Suprapubic skin (tissue), 4 donors: Measurements from ENCODE around the gene SLC37A1. TPM values are rescaled to one million over a fixed set of nuclear protein-coding genes. Genes with fewer than 3 reads are reported as not detected.
A peak's percentile ranks its signal among the peaks of the same experiment; 100 is the strongest.

Experiments used
- DNase-seq, 2 donors: peaks; one replicate each; pipeline ENCODE4 v3.0.0-alpha.2; 2019; ENCODE audit warnings: low spot score in 2 of 2
- H3K27ac ChIP-seq: fragments of 200-600 bp; sonication (generic); one replicate; pipeline ENCODE4 v1.5.1; 2019
- H3K27me3 ChIP-seq: fragments of 200-600 bp; sonication (generic); one replicate; pipeline ENCODE4 v1.5.1; 2019
- H3K36me3 ChIP-seq: fragments of 200-600 bp; sonication (generic); one replicate; pipeline ENCODE4 v1.5.1; 2019
- H3K4me1 ChIP-seq: fragments of 200-600 bp; sonication (generic); one replicate; pipeline ENCODE4 v1.5.1; 2019
- H3K4me3 ChIP-seq: fragments of 200-600 bp; sonication (generic); one replicate; pipeline ENCODE4 v1.5.1; 2019; ENCODE audit warnings: mild to moderate bottlenecking
- H3K9me3 ChIP-seq: fragments of 200-600 bp; sonication (generic); one replicate; pipeline ENCODE4 v1.5.1; 2019
- CTCF ChIP-seq, 2 donors: fragments of 200-600 bp in 1 of 2; fragments of 450-650 bp in 1 of 2; sonication (generic) in 1 of 2; IDR thresholded peaks; one replicate each; pipeline ENCODE4 v1.5.1; 2016 to 2019; ENCODE audit warnings: antibody characterized with exemption in 2 of 2, mild to moderate bottlenecking in 1 of 2, moderate library complexity in 1 of 2
- EP300 ChIP-seq: sonication (generic); formaldehyde crosslinking; IDR thresholded peaks from one replicate; pipeline ENCODE4 v1.6.1; 2017; ENCODE audit warnings: antibody characterized with exemption
- POLR2A ChIP-seq, 2 donors: fragments of 450-650 bp; IDR thresholded peaks; one replicate each; pipeline ENCODE4 v1.6.1; 2017; ENCODE audit warnings: antibody characterized with exemption in 2 of 2, mild to moderate bottlenecking in 2 of 2, moderate library complexity in 2 of 2
- POLR2AphosphoS5 ChIP-seq, 3 donors: sonication (generic); formaldehyde crosslinking; IDR thresholded peaks; one replicate each; pipeline ENCODE4 v1.6.1; 2017; ENCODE audit warnings: antibody characterized with exemption in 3 of 3
- WGBS: methylation state at CpG from one replicate; pipeline ENCODE4 v1.1.5; 2018; 5-methylcytosine and 5-hydroxymethylcytosine counted together
- total RNA-seq, 4 donors: library from RNA; depleted of rRNA; stranded (reverse); fragments of >200 nt; gene quantifications; one replicate each; pipeline ENCODE4 v1.1.0, GENCODE V29; 2016

The SLC37A1 gene
- total RNA-seq, 4 donors from 2014 or later = 10.2 to 23.1 (median 19.6) TPM

DNA sequence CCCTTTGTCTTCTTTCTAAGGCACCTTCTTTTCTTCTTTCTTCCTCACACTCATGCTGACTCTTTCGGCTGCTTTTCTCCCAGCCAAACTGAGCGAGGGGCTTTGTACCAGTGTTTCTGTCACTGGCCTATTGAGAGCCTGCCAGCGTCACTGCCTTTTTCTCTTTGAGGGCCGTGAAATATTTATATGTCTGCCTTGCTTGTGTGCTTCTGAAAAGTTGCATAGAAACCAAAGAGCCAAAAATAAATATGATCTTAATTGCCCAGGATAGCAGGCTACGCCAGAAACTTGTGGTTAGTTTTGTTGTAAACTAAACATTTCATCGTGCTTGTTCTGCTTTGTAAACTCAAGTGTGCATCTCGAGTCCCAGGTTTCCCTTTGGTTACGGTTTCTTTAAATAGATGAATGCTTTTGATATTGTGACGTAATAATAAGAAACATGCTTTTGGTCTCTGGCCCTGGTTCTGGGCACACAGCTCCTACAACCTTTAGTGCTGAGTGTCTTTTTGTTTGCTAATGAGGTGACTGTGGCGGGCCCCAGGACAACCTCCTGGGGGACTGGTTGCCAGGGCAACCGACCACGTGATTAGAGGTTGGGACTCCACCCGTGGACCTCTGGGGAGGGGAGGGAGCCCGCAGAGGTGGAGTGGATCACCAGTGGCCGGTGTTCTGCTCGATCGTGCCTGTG lies 10.8 kb downstream of the SLC37A1 start:
- Histone ChIP-seq H3K36me3 (peaks cover under 1% of the 10 kb centered on the region), H3K4me3 (peak overlapping the region; percentile 24), H3K27me3 (no peaks in the 10 kb centered on the region), H3K4me1 (peaks cover 14% of the 10 kb centered on the region), H3K27ac (peak overlapping the region; percentile 77), H3K9me3 (no peaks in the 10 kb centered on the region)
- DNase-seq = peak; percentile 84
- no peak for TF ChIP-seq POLR2A (IDR thresholded peaks at IDR 0.05)
- no peak for TF ChIP-seq POLR2AphosphoS5 (IDR thresholded peaks at IDR 0.05)
- no peak for TF ChIP-seq EP300
- 17% methylated on average over 13 of the region's 17 CpGs for WGBS

- peak overlapping the region; percentile 77 for H3K27ac ChIP-seq
- no peaks in the 10 kb centered on the region for H3K27me3 ChIP-seq
- H3K9me3 ChIP-seq = no peaks in the 10 kb centered on the region
- H3K4me1 ChIP-seq = peaks cover 14% of the 10 kb centered on the region
- H3K4me3 ChIP-seq = peak overlapping the region; percentile 24
- no peak for TF ChIP-seq EP300
- TF ChIP-seq CTCF (IDR thresholded peaks at IDR 0.05) = no peak
- no peak for TF ChIP-seq POLR2A (IDR thresholded peaks at IDR 0.05)
- no peak for TF ChIP-seq POLR2AphosphoS5 (IDR thresholded peaks at IDR 0.05)
- DNase-seq = peak in 1 of 2 donors; percentile 74
- 29% methylated on average over 9 of the region's 15 CpGs for WGBS
- no peaks in the 10 kb centered on the region for H3K36me3 ChIP-seq
Observed at GRCh38 chr21:42525029-42525581, 11.5 kb downstream of the SLC37A1 start.

DNA sequence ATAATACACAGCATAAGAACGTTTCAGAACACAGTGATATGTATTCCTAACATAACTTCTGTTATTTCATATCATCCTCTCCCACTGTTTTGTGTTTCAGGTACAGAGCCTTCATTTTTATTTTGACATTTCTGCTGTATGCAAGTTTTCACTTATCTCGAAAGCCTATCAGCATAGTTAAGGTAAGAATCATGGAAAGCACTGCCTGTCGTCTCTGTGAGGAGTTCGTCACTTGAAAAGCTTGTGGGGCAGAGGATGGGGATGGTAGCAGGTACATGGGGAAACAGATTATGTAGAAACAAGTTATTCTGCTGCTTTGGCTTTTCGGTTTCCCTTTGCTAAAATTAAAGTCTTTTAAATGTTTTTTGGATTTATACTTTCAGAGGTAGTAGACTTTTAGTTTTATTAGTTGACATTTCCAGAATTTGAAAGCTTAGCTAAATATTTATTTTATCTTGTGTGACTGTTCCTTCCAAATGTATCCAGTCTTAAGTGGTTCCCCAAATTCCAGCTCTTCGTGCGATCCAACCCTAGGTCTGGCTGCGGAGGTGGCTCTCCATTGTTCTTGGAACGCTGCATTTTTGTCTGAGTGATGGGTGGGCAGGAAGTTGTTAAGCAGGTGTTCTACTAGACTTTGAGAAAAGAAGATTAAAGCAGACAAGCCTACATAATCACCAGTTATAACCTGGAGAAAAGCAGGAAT lies 12.2 kb downstream of the SLC37A1 start:
- peak; percentile 13 to 14 for DNase-seq
- no peak overlapping the region for H3K4me3 ChIP-seq
- H3K4me1 ChIP-seq = peaks cover 14% of the 10 kb centered on the region
- H3K27me3 ChIP-seq = no peaks in the 10 kb centered on the region
- TF ChIP-seq EP300 (no peak), POLR2A (IDR thresholded peaks at IDR 0.05) (no peak), POLR2AphosphoS5 (IDR thresholded peaks at IDR 0.05) (no peak), CTCF (IDR thresholded peaks at IDR 0.05) (no peak)
- H3K9me3 ChIP-seq = no peaks in the 10 kb centered on the region
- peak overlapping the region; percentile 77 for H3K27ac ChIP-seq
- H3K36me3 ChIP-seq = no peaks in the 10 kb centered on the region
- 89% methylated on average over 9 of the region's 9 CpGs for WGBS

- DNase-seq = peak; percentile 50
Observed at GRCh38 chr21:42526379-42526727, 12.7 kb downstream of the SLC37A1 start.

DNA sequence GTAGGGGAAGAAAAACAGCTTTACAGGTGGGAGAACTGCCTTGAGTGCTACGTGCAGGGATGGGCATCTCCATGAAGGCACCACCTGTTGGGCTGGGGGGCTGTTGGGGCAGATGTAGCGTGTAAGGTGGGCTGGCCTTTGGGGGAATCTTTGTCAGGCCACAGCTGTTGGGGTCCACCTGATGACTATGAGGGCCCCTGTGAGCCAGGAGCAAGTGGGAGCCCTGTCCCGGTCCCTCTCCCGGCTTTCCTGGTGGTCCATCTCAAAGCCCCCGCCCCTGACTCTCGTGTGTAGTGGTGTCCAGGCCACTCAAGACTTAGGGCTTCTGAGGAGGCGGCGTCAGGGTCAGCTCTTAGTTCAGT lies 13.5 kb downstream of the SLC37A1 start:
- Histone ChIP-seq H3K4me1 (peaks cover 14% of the 10 kb centered on the region), H3K27ac (no peak overlapping the region), H3K27me3 (no peaks in the 10 kb centered on the region), H3K9me3 (no peaks in the 10 kb centered on the region), H3K36me3 (no peaks in the 10 kb centered on the region), H3K4me3 (no peak overlapping the region)
- peak; percentile 62 to 76 for DNase-seq
- TF ChIP-seq CTCF (IDR thresholded peaks at IDR 0.05) = no peak
- TF ChIP-seq EP300 = no peak
- no peak for TF ChIP-seq POLR2A (IDR thresholded peaks at IDR 0.05)
- no peak for TF ChIP-seq POLR2AphosphoS5 (IDR thresholded peaks at IDR 0.05)
- 96% methylated on average over 5 of the region's 8 CpGs for WGBS

More at GRCh38 chr21:42526379-42526727, 12.7 kb downstream of the SLC37A1 start:
- TF ChIP-seq EP300 = no peak
- no peak for TF ChIP-seq POLR2A (IDR thresholded peaks at IDR 0.05)
- no peak for TF ChIP-seq CTCF (IDR thresholded peaks at IDR 0.05)
- no peak for TF ChIP-seq POLR2AphosphoS5 (IDR thresholded peaks at IDR 0.05)
- H3K36me3 ChIP-seq = no peaks in the 10 kb centered on the region
- no peaks in the 10 kb centered on the region for H3K9me3 ChIP-seq
- H3K27me3 ChIP-seq = no peaks in the 10 kb centered on the region
- no peak overlapping the region for H3K27ac ChIP-seq
- 80% methylated on average over 4 of the region's 9 CpGs for WGBS
- H3K4me3 ChIP-seq = no peak overlapping the region
- peaks cover 14% of the 10 kb centered on the region for H3K4me1 ChIP-seq
